BJ (cell line): ENCODE results near the gene GABRB1. TPM values are rescaled to one million over a fixed set of nuclear protein-coding genes. Genes with fewer than 3 reads are reported as not detected.
A peak's percentile ranks its signal among the peaks of the same experiment; 100 is the strongest.

Source experiments
- CTCF ChIA-PET: fragments of 350-600 bp; formaldehyde crosslinking; extraction: SDS; loops from one replicate; lab custom pipeline; 2021; ENCODE audit warnings: antibody characterized with exemption, inconsistent platforms; lab: Yijun Ruan, JAX
- POLR2A ChIA-PET: fragments of 300-600 bp; sonication (Branson Sonifier 250); formaldehyde crosslinking; extraction: SDS; loops from one replicate; lab custom pipeline; 2021; ENCODE audit warnings: antibody characterized with exemption; lab: Charles Lee
- DNase-seq: peaks from one replicate; pipeline ENCODE4 v3.0.0-alpha.2; 2011; ENCODE audit warnings: low read depth
- H3K27me3 ChIP-seq: 2 replicates; pipeline ENCODE4 v1.6.0; 2011; ENCODE audit warnings: low read length; ENCODE audit not compliant: control insufficient read depth, insufficient read depth
- H3K36me3 ChIP-seq: 2 replicates; pipeline ENCODE4 v1.5.1; 2011; ENCODE audit warnings: low read length; ENCODE audit not compliant: control insufficient read depth, insufficient read depth
- H3K4me3 ChIP-seq: 2 replicates; pipeline ENCODE4 v1.5.1; 2011; ENCODE audit warnings: low read depth, mild to moderate bottlenecking, control low read depth, low read length
- polyA plus RNA-seq: library from polyadenylated mRNA; depleted of rRNA; stranded (reverse); fragments of >200 nt; gene quantifications from 2 replicates; pipeline ENCODE4 v1.2.3, GENCODE V29; 2011
- TF ChIP-seq, protein P1 (sequence below): IDR thresholded peaks from 2 replicates; pipeline ENCODE4 v1.5.1; 2011; ENCODE audit warnings: low read depth, mild to moderate bottlenecking, control low read depth, inconsistent platforms, low read length, moderate library complexity; ENCODE audit not compliant: insufficient read depth

GABRB1 gene
- polyA plus RNA-seq, 1 experiment = not detected

DNA sequence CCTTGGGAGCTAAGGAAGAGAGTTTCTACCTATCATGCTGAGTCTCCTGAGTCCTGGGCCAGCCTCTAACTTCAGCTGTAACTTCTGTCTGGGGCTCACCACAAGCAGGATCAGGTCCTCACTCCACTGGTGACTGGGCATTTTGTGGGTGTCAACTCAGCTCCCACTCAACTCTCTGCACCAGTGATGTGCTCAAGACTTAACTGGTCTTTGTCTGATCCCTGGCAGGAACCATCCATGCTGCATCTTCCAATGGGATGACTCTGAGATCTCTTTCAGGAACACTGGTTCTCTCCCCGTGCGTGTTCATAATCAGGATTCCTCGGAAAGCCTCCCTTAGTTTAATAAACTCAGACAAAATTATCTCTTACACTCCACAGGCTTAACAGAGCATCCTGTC is 349.8 kb downstream of the GABRB1 start:
- Histone ChIP-seq H3K27me3 (no peaks in the 10 kb centered on the region), H3K36me3 (no peaks in the 10 kb centered on the region), H3K4me3 (no peak overlapping the region)
- POLR2A ChIA-PET = no interaction called here
- CTCF ChIA-PET = no interaction called here
- TF ChIP-seq, protein P1, sequence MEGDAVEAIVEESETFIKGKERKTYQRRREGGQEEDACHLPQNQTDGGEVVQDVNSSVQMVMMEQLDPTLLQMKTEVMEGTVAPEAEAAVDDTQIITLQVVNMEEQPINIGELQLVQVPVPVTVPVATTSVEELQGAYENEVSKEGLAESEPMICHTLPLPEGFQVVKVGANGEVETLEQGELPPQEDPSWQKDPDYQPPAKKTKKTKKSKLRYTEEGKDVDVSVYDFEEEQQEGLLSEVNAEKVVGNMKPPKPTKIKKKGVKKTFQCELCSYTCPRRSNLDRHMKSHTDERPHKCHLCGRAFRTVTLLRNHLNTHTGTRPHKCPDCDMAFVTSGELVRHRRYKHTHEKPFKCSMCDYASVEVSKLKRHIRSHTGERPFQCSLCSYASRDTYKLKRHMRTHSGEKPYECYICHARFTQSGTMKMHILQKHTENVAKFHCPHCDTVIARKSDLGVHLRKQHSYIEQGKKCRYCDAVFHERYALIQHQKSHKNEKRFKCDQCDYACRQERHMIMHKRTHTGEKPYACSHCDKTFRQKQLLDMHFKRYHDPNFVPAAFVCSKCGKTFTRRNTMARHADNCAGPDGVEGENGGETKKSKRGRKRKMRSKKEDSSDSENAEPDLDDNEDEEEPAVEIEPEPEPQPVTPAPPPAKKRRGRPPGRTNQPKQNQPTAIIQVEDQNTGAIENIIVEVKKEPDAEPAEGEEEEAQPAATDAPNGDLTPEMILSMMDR = no peak
- no peak for DNase-seq

DNA sequence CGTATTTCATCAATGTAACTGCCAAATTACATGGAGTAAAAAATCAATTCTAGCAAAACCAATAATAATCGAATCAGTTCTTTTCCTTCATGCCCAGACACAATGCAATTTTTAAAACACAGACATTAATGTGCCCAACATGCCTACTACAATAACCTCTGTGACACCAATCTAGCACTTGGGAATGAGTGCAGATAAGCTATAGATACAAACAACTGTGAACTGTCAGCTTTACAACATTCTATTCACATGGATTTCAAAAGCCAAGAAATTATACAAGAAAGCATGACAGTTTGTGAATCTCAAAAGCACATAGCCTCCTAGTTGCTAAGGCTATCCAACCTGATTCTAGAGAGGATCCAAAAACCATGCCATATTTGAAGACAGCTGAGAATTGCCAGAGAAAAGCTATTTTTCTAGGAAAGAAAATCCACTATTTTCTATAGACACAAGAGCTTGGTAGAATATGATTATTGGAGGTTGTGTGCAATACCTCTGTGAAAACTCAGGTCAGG is 351.5 kb downstream of the GABRB1 start:
- no peaks in the 10 kb centered on the region for H3K36me3 ChIP-seq
- no peak overlapping the region for H3K4me3 ChIP-seq
- H3K27me3 ChIP-seq = no peaks in the 10 kb centered on the region
- ChIA-PET POLR2A (no interaction called here), CTCF (interaction anchor here (0.7 to 2.0 kb wide), 14 partner anchors 9 to 542 kb away, joined by 3 to 14 read pairs (median 4); no protein-coding TSS in a partner anchor)
- TF ChIP-seq, protein P1 = no peak
- DNase-seq = no peak

DNA sequence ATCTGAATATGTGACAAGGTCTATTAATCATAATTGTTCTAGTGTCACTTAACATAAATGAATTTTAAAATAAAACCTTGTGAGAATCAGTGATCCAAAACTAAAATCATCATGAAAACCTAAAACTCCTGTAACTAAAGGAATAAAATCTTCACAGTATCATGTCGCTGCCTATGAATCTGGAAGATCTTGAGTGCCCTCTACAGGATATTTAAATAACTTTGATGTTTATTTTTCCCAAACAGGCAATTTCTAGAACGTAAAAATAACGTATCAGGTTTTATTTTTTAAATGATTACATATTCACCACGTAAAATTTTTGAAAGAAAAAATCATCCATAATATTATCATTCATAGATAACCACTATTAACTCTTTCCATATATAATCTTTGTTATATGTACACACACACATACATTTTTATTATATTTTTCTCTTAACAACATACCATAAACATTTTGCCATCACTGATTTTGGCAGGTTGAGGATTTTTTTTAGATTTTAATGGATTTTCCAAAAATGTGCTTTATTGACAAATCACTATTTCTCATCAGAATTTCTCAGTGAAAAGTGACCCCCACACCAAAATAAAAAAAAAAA is 352.6 kb downstream of the GABRB1 start:
- POLR2A ChIA-PET = no interaction called here
- Histone ChIP-seq H3K27me3 (no peaks in the 10 kb centered on the region), H3K36me3 (no peaks in the 10 kb centered on the region), H3K4me3 (no peak overlapping the region)
- DNase-seq = no peak
- CTCF ChIA-PET = interaction anchor here (0.7 to 2.0 kb wide), 9 partner anchors 9 to 543 kb away, joined by 3 to 14 read pairs (median 4); no protein-coding TSS in a partner anchor
- TF ChIP-seq, protein P1 = peak; percentile 40

DNA sequence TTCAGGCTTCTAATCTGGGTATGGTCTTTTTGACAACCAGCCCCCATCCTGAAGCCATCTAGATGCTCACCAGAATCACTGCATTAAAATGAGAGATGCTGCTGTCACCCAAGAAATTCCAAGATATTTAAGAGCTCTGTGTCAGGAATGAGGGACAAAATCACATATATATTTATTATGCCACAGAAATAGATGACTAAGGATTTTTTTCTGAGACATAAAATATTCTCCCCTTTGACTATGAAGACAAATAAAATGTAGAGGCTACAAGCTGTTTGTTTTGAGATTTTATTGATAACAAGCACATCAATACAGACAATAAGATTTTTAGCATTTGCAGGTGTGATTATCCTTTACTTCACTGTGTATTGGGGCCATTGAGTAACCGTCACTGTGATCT is 354.8 kb downstream of the GABRB1 start:
- TF ChIP-seq, protein P1 = no peak
- no peaks in the 10 kb centered on the region for H3K27me3 ChIP-seq
- H3K36me3 ChIP-seq = no peaks in the 10 kb centered on the region
- no peak for DNase-seq
- POLR2A ChIA-PET = no interaction called here
- no peak overlapping the region for H3K4me3 ChIP-seq
- CTCF ChIA-PET = interaction anchor here (0.6 to 1.2 kb wide), 4 partner anchors 12 to 178 kb away, joined by 3 read pairs; no protein-coding TSS in a partner anchor

DNA sequence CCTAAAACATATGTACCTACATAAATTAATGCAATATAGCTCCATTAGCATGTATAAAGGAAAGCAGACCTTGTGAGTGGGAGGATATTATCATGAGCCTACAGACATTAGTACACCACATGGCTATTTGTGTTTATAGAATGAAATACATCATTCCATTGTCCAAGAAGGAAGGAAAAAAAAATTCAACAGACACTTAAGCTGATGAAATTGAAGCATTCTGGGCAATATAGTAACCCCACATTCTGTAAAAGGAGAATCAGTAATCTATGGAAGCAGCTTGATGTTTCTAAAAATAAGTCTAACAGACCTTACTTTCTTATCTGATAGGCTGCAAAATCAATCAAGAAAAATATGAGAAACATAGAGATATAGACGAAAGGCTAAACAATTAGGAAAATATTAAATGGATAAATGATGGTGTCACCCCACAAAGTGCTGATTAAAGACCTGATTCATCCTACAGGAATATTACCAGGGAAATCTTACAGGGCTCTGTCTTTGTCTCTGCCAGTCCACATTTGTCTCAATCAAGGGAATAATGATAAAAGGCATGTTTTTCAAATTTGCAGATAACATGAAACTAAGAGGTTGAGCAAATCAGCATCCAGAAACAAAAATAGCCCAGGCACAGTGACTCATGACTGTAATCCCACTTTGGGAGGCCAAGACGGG is 355.3 kb downstream of the GABRB1 start:
- no peak for DNase-seq
- CTCF ChIA-PET = interaction anchor here (0.7 to 1.2 kb wide), 3 partner anchors 12 to 177 kb away, joined by 3 read pairs; no protein-coding TSS in a partner anchor

More for the DNA sequence above, 355.3 kb downstream of the GABRB1 start:
- POLR2A ChIA-PET = no interaction called here
- no peak overlapping the region for H3K4me3 ChIP-seq
- no peaks in the 10 kb centered on the region for H3K27me3 ChIP-seq
- TF ChIP-seq, protein P1 = no peak
- H3K36me3 ChIP-seq = no peaks in the 10 kb centered on the region
